Measurements from ENCODE around the gene GPR160. TPM values are rescaled to one million over a fixed set of nuclear protein-coding genes. Genes with fewer than 3 reads are reported as not detected.

GPR160 gene
- total and polyA plus RNA-seq, 2 of the 13 experiments (the other 11 are each of a cell fraction or from before 2014, with no cell fraction given) = 12.1 to 23.2 TPM

GRCh38 chr3:170128259-170128976 is 90.6 kb downstream of the GPR160 start:
- H3K4me3 ChIP-seq (replicated peaks in 1 of 3; ENCODE audit: insufficient read depth in 1 of 3, low read depth in 2 of 3, low read length in 3 of 3) = no peak overlapping the region
- no peaks in the 10 kb centered on the region for H3K9me3 ChIP-seq (ENCODE audit: low read length)
- H3K27ac ChIP-seq (ENCODE audit: extremely low read length, insufficient read depth, low read length) = no peak overlapping the region
- CTCF ChIA-PET (ENCODE audit: low intra/inter-chr PET ratio, low total read pairs) = no interaction called here
- no peak overlapping the region for H3K9ac ChIP-seq (ENCODE audit: insufficient read depth, low read depth, low read length)
- no peak for DNase-seq (ENCODE audit: low spot score)
- POLR2A ChIA-PET = no interaction called here
- no peak for FAIRE-seq
- no peaks in the 10 kb centered on the region for H4K20me1 ChIP-seq (ENCODE audit: insufficient read depth, low read length)
- intact Hi-C loops (cut with micrococcal nuclease; ENCODE audit: unreplicated experiment) = no loop called here
- no peaks in the 10 kb centered on the region for H3K79me2 ChIP-seq (ENCODE audit: insufficient read depth, low read length)
- no TSS peak for BruUV-seq (replicated peaks)
- H2AFZ ChIP-seq (ENCODE audit: low read length) = no peak overlapping the region
- no peak; the same call in 2 of the 3 replicates for ATAC-seq
- no peak overlapping the region for H3K4me2 ChIP-seq (ENCODE audit: low read depth, low read length)
- in situ Hi-C loops (cut with HindIII; ENCODE audit: extremely low pct_ligation_motif_present, low pct_unique_long_range_greater_than_20kb) = no loop called here
- H3K36me3 ChIP-seq (replicated peaks in 1 of 2; ENCODE audit: control insufficient read depth in 1 of 2, insufficient read depth in 2 of 2, low read length in 2 of 2) = peaks cover 9 to 45% of the 10 kb centered on the region in 2 experiments
- H3K4me1 ChIP-seq (ENCODE audit: insufficient read depth, low read length) = no peaks in the 10 kb centered on the region
- whole genome bisulfite sequencing (ENCODE audit: low lambda C conversion rate) = 97% methylated on average over 4 of the region's 4 CpGs
- TF ChIP-seq, protein P1, sequence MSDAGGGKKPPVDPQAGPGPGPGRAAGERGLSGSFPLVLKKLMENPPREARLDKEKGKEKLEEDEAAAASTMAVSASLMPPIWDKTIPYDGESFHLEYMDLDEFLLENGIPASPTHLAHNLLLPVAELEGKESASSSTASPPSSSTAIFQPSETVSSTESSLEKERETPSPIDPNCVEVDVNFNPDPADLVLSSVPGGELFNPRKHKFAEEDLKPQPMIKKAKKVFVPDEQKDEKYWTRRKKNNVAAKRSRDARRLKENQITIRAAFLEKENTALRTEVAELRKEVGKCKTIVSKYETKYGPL (CRISPR knock-in tag; IDR thresholded peaks at IDR 0.05) = no peak
- TF ChIP-seq MAFK (conservative IDR thresholded peaks at IDR 0.05 in 1 of 2, IDR thresholded peaks at IDR 0.05 in 1 of 2; ENCODE audit: low read length in 2 of 2) = peak in 1 of 2 experiments; percentile 41; a peak in 2 of 4 replicates
- TF ChIP-seq ZNF234 (CRISPR knock-in tag; conservative IDR thresholded peaks at IDR 0.05) = no peak
- 0 out of 2 replicates have a peak, but pooled peaks have one; percentile 27 for TF ChIP-seq MAFF (IDR thresholded peaks at IDR 0.05; ENCODE audit: low read depth, low read length)
- no peaks in the 10 kb centered on the region for H3K27me3 ChIP-seq (ENCODE audit: control insufficient read depth in 1 of 2, insufficient read depth in 2 of 2, low read length in 2 of 2)

GRCh38 chr3:170128977-170129431 is 91.2 kb downstream of the GPR160 start:
- Histone ChIP-seq H3K9me3 (ENCODE audit: low read length) (no peaks in the 10 kb centered on the region), H3K27me3 (ENCODE audit: control insufficient read depth in 1 of 2, insufficient read depth in 2 of 2, low read length in 2 of 2) (no peaks in the 10 kb centered on the region), H3K79me2 (ENCODE audit: insufficient read depth, low read length) (no peaks in the 10 kb centered on the region), H3K4me2 (ENCODE audit: low read depth, low read length) (no peak overlapping the region), H4K20me1 (ENCODE audit: insufficient read depth, low read length) (no peaks in the 10 kb centered on the region), H3K36me3 (replicated peaks in 1 of 2; ENCODE audit: control insufficient read depth in 1 of 2, insufficient read depth in 2 of 2, low read length in 2 of 2) (peaks cover 9 to 50% of the 10 kb centered on the region in 2 experiments), H3K9ac (ENCODE audit: insufficient read depth, low read depth, low read length) (no peak overlapping the region), H3K27ac (ENCODE audit: extremely low read length, insufficient read depth, low read length) (no peak overlapping the region), H3K4me3 (replicated peaks in 1 of 3; ENCODE audit: insufficient read depth in 1 of 3, low read depth in 2 of 3, low read length in 3 of 3) (no peak overlapping the region), H2AFZ (ENCODE audit: low read length) (no peak overlapping the region), H3K4me1 (ENCODE audit: insufficient read depth, low read length) (no peaks in the 10 kb centered on the region)
- ATAC-seq = peak; percentile 38; the same call in 2 of the 3 replicates
- intact Hi-C loops (cut with micrococcal nuclease; ENCODE audit: unreplicated experiment) = no loop called here
- ChIA-PET CTCF (ENCODE audit: low intra/inter-chr PET ratio, low total read pairs) (no interaction called here), POLR2A (no interaction called here)
- BruUV-seq (replicated peaks) = TSS peak; percentile 32
- FAIRE-seq = no peak
- WGBS (ENCODE audit: low lambda C conversion rate) = 100% methylated on average over 1 of the region's 1 CpG
- TF ChIP-seq MTERF4 (CRISPR knock-in tag; IDR thresholded peaks at IDR 0.05) (no peak), XRCC5 (optimal IDR thresholded peaks at IDR 0.05; ENCODE audit: low read length) (no peak), SP2 (CRISPR knock-in tag; IDR thresholded peaks at IDR 0.05) (no peak), ZFP36 (IDR thresholded peaks at IDR 0.05; ENCODE audit: borderline replicate concordance, low read depth, low read length, partially characterized antibody) (no peak), SRF (IDR thresholded peaks at IDR 0.05; ENCODE audit: low read depth, low read length) (no peak)
- TF ChIP-seq, protein P2, sequence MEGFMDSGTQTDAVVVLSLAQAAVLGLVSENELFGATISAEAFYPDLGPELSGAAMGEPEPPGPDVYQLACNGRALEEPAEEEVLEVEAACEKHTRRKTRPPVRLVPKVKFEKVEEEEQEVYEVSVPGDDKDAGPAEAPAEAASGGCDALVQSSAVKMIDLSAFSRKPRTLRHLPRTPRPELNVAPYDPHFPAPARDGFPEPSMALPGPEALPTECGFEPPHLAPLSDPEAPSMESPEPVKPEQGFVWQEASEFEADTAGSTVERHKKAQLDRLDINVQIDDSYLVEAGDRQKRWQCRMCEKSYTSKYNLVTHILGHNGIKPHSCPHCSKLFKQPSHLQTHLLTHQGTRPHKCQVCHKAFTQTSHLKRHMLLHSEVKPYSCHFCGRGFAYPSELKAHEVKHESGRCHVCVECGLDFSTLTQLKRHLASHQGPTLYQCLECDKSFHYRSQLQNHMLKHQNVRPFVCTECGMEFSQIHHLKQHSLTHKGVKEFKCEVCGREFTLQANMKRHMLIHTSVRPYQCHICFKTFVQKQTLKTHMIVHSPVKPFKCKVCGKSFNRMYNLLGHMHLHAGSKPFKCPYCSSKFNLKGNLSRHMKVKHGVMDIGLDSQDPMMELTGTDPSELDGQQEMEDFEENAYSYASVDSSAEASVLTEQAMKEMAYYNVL (CRISPR knock-in tag; IDR thresholded peaks at IDR 0.05; ENCODE audit: borderline replicate concordance) = no peak
- no peak for DNase-seq (ENCODE audit: low spot score)
- in situ Hi-C loops (cut with HindIII; ENCODE audit: extremely low pct_ligation_motif_present, low pct_unique_long_range_greater_than_20kb) = no loop called here
